Endodermal cell (in vitro differentiated cells): ENCODE results near the gene HOXA6. TPM values are rescaled to one million over a fixed set of nuclear protein-coding genes. Genes with fewer than 3 reads are reported as not detected.

Experiments
- DNase-seq: peaks from one replicate; pipeline ENCODE4 v3.0.0-alpha.2; 2017
- H3K27ac ChIP-seq: 2 replicates; pipeline ENCODE4 v1.5.1; 2013; ENCODE audit warnings: mild to moderate bottlenecking, low read depth, low read length, moderate library complexity
- H3K27me3 ChIP-seq: 2 replicates; pipeline ENCODE4 v1.6.1; 2013; ENCODE audit warnings: mild to moderate bottlenecking, low read length, moderate library complexity; ENCODE audit not compliant: insufficient read depth, control insufficient read depth, poor library complexity, severe bottlenecking
- H3K36me3 ChIP-seq: 2 replicates; pipeline ENCODE4 v1.7.0; 2013; ENCODE audit warnings: mild to moderate bottlenecking, low read length, moderate library complexity; ENCODE audit not compliant: control insufficient read depth, insufficient read depth
- H3K4me1 ChIP-seq: one replicate; pipeline ENCODE4 v1.7.0; 2013; ENCODE audit warnings: low read length; ENCODE audit not compliant: control insufficient read depth, insufficient read depth
- H3K4me3 ChIP-seq: 2 replicates; pipeline ENCODE4 v1.5.1; 2013; ENCODE audit warnings: mild to moderate bottlenecking, low read length, moderate library complexity
- H3K9ac ChIP-seq: 2 replicates; pipeline ENCODE4 v1.6.1; 2013; ENCODE audit warnings: mild to moderate bottlenecking, low read length, moderate library complexity; ENCODE audit not compliant: poor library complexity, severe bottlenecking; ENCODE audit errors: extremely low read depth
- H3K9me3 ChIP-seq: 2 replicates; pipeline ENCODE4 v1.6.1; 2013; ENCODE audit warnings: mild to moderate bottlenecking, low read length, moderate library complexity; ENCODE audit not compliant: control insufficient read depth
- H3K27ac Mint-ChIP-seq: 2 replicates; pipeline ENCODE4 v1.8.0; 2020; ENCODE audit warnings: mixed read lengths
- H3K27me3 Mint-ChIP-seq: 2 replicates; pipeline ENCODE4 v1.8.0; 2021; ENCODE audit warnings: mild to moderate bottlenecking, mixed read lengths; ENCODE audit not compliant: insufficient read depth
- H3K36me3 Mint-ChIP-seq: 2 replicates; pipeline ENCODE4 v1.8.0; 2020; ENCODE audit warnings: low read depth, mixed read lengths
- H3K4me1 Mint-ChIP-seq: 2 replicates; pipeline ENCODE4 v1.8.0; 2020; ENCODE audit warnings: mixed read lengths
- H3K4me3 Mint-ChIP-seq: 2 replicates; pipeline ENCODE4 v1.8.0; 2020; ENCODE audit warnings: mild to moderate bottlenecking, moderate library complexity, mixed read lengths
- H3K9me3 Mint-ChIP-seq: 2 replicates; pipeline ENCODE4 v1.8.0; 2020; ENCODE audit warnings: mild to moderate bottlenecking, mixed read lengths
- WGBS, 2 experiments: methylation state at CpG; one replicate each; pipeline versions ENCODE4 v1.1.5 to v1.1.7; 2013; ENCODE audit warnings: missing lambda C conversion rate in 2 of 2, mixed read lengths in 1 of 2; ENCODE audit not compliant: insufficient coverage in 1 of 2, insufficient read length in 1 of 2; 5-methylcytosine and 5-hydroxymethylcytosine counted together
- total RNA-seq, 2 donors: library from RNA; stranded (reverse); fragmentation: NEBNext Ultra II Directional in 1 of 2; extraction: Animal tissue kit (Norgen Biotek cat#: 25700) in 1 of 2; gene quantifications; 2 replicates in 1 of 2; 3 replicates in 1 of 2; pipeline ENCODE4 v1.2.1, GENCODE V29; 2021
- TF ChIP-seq, protein P1 (sequence below): fragments of 200-600 bp; sonication (generic); conservative IDR thresholded peaks from 2 replicates; pipeline ENCODE4 v1.5.0; 2021; ENCODE audit warnings: antibody characterized with exemption, mild to moderate bottlenecking

Gene HOXA6
- total RNA-seq, 2 donors from 2014 or later, result not detected

DNA sequence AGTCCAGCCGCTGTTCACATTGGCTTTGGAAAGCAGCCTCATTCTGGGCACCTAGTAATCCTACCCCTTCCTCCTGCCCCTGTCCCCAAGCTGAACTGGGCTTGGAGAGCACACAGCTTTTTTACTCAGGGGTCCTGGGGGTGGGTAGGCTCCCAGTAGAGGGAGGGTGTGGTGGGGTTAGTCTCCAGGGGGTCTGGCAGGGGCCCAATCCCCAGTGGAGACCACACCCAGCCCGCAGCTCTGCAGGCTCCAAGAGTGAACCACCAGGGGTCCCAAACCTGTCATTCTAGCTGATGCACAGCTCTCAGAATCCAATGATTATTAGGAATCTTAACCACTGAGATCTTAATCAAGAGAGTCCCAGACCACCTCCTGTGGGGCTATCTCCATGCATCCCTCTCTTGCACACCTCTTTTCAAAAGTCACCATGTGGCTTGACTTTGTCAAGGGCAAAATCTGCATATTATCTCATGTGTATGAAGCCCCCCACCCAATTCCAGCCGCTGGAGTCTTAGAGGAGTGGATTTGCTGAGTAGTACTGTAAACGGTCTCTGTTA lies 34.8 kb upstream of the HOXA6 start:
- DNase-seq, result no peak
- Mint-ChIP-seq H3K4me3 (no peak overlapping the region), H3K36me3 (no peaks in the 10 kb centered on the region), H3K27ac (no peak overlapping the region), H3K27me3 (peaks cover 100% of the 10 kb centered on the region), H3K9me3 (peaks cover 4% of the 10 kb centered on the region), H3K4me1 (peaks cover 19% of the 10 kb centered on the region)
- Histone ChIP-seq H3K27me3 (peaks cover 100% of the 10 kb centered on the region), H3K4me1 (peaks cover 6% of the 10 kb centered on the region), H3K4me3 (no peak overlapping the region), H3K27ac (no peak overlapping the region), H3K9ac (no peak overlapping the region), H3K36me3 (no peaks in the 10 kb centered on the region), H3K9me3 (no peaks in the 10 kb centered on the region)
- 29 to 33% methylated on average over 1 to 4 of the region's 4 CpGs for WGBS, 2 experiments
- TF ChIP-seq, protein P1, sequence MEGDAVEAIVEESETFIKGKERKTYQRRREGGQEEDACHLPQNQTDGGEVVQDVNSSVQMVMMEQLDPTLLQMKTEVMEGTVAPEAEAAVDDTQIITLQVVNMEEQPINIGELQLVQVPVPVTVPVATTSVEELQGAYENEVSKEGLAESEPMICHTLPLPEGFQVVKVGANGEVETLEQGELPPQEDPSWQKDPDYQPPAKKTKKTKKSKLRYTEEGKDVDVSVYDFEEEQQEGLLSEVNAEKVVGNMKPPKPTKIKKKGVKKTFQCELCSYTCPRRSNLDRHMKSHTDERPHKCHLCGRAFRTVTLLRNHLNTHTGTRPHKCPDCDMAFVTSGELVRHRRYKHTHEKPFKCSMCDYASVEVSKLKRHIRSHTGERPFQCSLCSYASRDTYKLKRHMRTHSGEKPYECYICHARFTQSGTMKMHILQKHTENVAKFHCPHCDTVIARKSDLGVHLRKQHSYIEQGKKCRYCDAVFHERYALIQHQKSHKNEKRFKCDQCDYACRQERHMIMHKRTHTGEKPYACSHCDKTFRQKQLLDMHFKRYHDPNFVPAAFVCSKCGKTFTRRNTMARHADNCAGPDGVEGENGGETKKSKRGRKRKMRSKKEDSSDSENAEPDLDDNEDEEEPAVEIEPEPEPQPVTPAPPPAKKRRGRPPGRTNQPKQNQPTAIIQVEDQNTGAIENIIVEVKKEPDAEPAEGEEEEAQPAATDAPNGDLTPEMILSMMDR, result no peak

DNA sequence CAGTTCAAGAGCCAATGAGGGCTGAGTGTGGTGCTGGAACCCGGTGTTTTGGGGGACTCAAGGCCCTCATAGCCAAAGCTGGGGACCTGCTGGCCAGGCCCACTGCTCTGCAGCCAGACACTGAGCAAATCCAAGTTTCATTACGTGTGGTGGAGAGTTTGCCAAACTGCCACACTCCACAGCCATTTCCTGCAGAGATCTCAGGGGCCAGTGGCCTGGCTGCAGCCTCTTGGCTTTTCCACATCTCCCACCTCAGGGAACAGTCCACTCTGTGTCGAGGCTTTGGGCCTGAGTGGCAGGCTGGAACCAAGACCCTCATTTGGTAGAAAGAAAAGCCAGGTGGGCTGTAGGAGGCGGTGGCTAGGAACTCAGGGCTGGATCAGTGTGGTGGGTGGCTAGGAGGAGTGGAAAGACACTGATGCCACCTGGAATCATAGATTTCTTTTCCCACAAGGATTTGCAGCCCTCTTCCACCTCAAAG lies 34.3 kb upstream of the HOXA6 start:
- Histone ChIP-seq H3K27me3 (peaks cover 100% of the 10 kb centered on the region), H3K36me3 (no peaks in the 10 kb centered on the region), H3K4me3 (no peak overlapping the region), H3K4me1 (peaks cover 6% of the 10 kb centered on the region), H3K9ac (no peak overlapping the region), H3K27ac (no peak overlapping the region), H3K9me3 (no peaks in the 10 kb centered on the region)
- no peak overlapping the region for H3K27ac Mint-ChIP-seq
- peaks cover 4% of the 10 kb centered on the region for H3K9me3 Mint-ChIP-seq
- H3K36me3 Mint-ChIP-seq, result no peaks in the 10 kb centered on the region
- peaks cover 100% of the 10 kb centered on the region for H3K27me3 Mint-ChIP-seq
- peaks cover 19% of the 10 kb centered on the region for H3K4me1 Mint-ChIP-seq
- WGBS, 2 experiments, result 40 to 47% methylated on average over 2 to 4 of the region's 4 CpGs
- H3K4me3 Mint-ChIP-seq, result no peak overlapping the region
- DNase-seq, result peak; percentile 35
- TF ChIP-seq, protein P1, result no peak

DNA sequence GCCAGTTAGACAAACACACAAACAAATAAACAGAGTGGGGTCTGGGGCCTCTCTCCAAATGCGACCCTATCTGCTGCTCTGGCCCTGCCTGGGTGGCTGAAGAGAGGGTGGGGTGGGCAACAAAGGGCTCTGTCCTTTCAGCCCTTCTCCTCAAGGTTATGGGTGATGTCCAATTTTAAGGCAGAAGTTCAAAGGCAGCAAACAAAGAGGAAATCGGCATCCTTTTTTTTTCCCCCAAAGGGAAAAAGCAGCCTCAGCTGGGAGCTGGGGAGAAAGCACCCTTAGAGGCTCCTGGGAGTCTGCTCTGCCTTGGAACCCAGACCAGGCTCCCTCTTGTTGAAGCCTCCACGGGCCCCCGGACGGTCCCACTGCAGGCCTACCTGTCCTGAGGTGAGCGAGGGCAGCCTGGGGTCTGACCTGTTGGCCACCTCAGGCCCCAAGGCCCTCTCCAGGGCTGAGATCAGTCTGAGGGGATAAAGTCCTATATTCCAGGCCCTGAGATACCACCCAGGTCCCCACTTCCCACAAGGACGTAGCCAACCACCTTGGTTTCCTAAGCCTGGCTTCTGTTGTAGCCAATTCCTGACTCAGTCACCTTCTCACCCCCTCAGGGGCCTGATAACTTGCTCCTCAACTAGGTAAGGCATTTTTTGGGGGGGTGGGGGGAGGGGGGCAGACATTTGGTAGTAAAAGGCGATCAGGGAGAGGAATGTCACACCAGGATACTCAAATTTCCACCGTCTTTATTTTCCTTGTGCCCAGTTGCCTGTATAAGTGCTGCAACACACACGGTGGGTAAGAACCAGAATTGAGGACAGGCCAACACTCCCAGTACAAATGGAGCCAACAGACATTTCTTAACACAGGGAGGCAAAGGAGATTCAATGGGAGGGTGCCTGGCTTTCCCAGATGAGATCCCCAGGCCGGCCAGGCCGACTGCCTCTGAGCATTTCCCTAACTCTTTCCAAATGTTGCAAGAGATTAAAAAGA lies 33.2 kb upstream of the HOXA6 start:
- H3K4me3 Mint-ChIP-seq, result no peak overlapping the region

More for the DNA sequence above, 33.2 kb upstream of the HOXA6 start:
- DNase-seq, result peak; percentile 41
- H3K27ac ChIP-seq, result no peak overlapping the region
- H3K36me3 ChIP-seq, result no peaks in the 10 kb centered on the region
- peaks cover 100% of the 10 kb centered on the region for H3K27me3 ChIP-seq
- peaks cover 5% of the 10 kb centered on the region for H3K9me3 ChIP-seq
- 47 to 66% methylated on average over 7 to 12 of the region's 12 CpGs for WGBS, 2 experiments
- H3K27ac Mint-ChIP-seq, result no peak overlapping the region
- peaks cover 100% of the 10 kb centered on the region for H3K27me3 Mint-ChIP-seq
- no peak overlapping the region for H3K9ac ChIP-seq
- TF ChIP-seq, protein P1, result no peak
- H3K36me3 Mint-ChIP-seq, result no peaks in the 10 kb centered on the region
- no peak overlapping the region for H3K4me3 ChIP-seq
- peaks cover 6% of the 10 kb centered on the region for H3K4me1 ChIP-seq
- peaks cover 4% of the 10 kb centered on the region for H3K9me3 Mint-ChIP-seq
- H3K4me1 Mint-ChIP-seq, result peaks cover 15% of the 10 kb centered on the region
